AG08395 (cell line): ENCODE data around the gene CERS6.

Experiments
- DNase-seq: peaks from one replicate; pipeline ENCODE4 v3.0.0; 2012; ENCODE audit warnings: mixed read lengths, low spot score

The CERS6 gene

DNA sequence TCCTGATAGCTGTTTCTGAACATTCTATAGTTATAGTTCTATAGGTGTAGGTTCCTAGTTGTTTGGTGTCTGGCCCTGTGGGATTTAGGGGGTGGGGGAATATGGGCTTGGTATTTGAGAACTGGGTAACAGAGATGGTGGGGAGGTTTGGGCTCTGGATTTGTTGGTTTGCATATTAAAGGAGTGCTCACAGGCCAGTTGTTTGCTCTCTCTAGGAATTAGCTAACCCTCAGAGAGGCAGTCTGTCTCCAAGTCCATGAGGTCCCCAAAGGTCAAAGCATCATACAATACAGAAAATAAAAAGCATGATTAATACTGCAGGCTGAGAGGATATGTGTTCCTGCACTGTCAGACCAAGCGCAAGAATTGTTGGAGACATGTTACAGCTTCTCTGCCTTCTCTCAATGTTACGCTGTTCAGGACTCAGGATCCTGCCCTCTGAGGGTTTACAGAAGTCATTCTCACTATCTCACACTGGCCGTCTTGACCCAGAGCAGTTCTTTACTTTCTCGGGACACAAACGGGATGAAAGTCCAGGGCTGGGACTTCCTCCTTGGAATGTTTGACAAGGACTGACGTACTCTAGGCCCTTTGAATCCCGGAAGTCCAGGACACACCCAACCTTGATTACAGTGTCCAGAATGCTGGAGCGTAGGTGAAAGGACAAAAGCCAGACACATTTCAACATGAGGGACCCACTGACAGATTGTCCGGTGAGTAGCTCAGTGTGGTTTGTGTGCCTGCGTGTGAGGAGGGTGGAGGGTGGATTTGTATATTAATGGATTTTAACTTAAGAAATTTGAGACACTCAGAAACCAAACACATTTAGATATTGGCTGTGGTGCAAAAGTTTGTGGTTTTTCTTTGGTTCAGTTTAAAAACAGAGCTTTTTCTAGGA, 346.1 kb downstream of the CERS6 start, which contains the start of gene NOSTRIN:
Gene NOSTRIN, plus strand, starts transcription at position 677 of the 898 bp plus-strand sequence. Its CDS starts 10 bp downstream, at position 687.
- DNase-seq: peak; percentile 40

DNA sequence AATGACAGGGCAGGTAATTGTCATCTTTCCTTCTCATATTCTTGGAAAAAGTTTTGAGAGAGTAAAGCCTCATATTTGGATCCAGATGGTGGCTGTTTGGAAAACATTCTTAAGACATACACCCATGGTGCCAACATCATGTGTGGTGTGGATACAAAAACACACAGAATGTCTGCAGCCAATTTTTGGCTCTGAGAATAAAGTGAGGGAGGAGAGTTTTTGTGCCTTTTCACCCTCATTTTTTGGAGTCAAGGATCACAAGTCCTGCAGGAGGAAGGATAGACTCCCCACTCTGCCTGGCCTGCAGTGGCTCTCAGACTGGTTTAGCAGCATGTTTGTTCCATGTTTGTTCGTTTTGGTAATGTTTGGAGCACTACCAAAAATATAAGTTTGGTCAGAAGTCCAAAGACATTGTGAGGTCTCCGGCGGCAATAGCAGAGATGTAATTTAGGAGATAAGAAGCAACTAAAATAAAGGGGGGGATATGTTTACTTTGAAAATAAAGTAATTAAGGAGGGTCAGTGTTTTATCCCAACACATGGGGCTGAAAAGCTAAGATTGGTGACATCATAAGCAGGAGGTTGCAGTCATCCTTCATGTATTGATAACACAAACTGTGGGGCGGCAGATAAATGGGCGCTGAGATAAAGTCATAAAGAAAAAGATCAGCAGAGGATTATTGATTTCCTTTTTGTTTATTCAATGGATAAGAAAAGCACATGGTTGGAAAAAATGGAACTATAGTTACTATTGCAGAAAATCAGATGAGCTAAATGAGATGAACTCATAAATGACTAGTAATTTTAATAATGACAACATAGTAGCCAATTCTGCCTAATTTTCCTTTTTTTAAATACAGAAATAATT, 347.0 kb downstream of the CERS6 start:
- DNase-seq: no peak

DNA sequence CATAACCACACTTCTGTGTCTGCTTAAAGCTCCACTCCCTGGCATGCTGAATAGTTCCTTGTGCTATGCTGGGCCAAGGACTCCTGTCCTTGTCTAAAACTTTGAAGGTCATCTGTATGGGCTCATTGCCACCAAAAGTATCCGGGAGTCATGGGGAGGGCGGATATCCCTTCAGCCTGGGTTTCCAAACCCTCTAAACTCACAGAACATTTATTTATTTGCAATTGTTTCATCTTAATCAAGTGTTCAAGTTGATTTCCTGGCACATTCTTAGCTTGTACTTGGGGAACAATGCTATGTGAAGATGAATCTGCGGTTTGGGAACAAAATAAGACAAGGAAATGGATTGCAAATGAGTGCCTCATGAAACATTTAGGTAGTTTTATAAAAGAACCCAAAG, 348.1 kb downstream of the CERS6 start:
- DNase-seq: no peak

DNA sequence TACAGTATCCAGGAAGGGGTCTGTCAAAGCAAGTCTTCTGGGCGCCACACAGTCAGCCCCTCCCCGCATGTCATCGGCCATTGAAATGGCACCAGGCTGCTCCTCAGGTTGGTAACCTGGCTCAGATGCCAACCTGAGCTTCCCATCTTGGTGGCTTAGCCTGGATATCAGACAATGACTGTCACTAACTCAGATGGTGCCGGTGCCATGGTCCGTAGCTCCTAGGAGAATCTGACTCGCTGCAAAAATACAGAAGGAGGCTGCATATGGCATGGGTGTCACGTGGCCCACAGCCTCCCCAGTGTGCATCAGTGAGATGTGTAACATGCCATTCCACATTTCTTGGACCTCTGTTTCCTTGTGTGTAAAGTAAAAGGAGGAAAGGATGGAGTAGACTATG, 349.5 kb downstream of the CERS6 start:
- no peak for DNase-seq

DNA sequence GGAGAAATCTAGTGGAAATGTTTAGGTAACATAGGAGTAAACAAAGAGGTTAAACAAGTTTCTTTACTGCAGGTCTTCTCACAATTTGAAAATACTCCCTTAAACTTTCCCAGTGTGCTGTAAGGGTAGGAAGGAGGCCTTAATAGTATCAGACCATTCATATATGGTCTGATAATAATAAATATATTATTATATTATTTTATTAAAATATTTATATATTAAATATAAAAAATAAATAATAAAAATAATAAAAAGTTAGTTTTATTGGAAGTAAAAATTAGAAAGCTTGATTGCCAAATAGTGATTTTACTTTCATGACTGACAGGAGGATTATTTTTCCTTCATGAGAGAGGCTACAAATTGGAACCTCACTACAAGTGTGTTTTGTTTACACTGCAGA, 353.5 kb downstream of the CERS6 start:
- DNase-seq: no peak

DNA sequence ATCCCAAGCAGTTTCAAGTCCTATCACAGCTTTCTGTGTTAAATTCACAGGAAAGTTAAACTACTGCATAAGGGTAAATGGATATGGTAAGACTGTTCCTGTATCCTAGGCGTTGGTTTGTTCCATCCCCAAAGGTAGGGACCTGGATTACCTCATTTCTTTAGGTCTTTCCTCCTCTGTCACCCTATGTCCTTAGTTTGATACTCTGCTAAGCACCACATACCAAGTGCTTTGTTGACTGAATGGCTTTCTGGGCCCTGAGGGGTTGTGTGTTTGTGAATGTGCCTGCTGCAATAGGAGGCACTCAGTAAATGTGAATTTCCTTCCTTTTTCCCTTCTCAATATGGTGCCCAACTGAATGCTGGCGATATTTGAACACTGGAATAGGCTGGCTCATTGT, 354.2 kb downstream of the CERS6 start:
- DNase-seq: no peak

DNA sequence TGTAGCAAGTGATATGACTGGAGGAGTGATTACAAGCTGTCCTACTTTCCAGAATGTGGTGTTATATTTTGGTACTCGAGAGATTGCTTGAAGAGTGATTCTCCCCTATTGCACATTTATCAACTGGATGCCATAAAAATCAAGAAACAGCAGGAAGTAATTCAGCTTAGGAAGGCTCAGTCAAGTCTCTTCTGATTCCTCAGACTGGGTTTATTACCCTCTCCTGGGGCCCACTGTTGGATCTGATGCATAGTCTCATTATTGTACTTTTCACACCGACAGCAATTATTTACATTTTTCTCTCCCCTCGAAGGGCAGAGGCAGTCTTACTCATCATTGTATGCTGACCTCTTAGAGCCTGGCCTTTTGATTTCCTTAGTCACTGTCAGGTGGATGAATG, 355.6 kb downstream of the CERS6 start:
- DNase-seq: no peak

DNA sequence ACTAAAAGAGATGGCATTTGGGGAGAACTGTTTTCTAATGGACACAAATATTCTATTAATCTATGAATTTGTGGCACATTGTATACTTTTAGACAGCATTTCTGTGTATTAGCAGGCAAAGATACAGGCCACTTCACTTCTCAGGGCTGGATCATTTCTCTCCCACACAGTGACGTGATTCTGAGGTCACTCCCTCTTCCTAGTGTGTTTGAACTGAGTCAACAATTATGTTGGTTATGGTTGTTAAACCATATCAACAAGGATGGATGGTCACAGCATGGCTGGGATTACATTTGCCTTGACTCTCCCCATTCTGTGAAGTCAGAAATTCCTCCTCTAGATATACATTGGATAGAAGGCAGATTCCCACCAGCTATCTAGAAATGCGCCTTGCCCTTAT, 358.0 kb downstream of the CERS6 start:
- DNase-seq: no peak

DNA sequence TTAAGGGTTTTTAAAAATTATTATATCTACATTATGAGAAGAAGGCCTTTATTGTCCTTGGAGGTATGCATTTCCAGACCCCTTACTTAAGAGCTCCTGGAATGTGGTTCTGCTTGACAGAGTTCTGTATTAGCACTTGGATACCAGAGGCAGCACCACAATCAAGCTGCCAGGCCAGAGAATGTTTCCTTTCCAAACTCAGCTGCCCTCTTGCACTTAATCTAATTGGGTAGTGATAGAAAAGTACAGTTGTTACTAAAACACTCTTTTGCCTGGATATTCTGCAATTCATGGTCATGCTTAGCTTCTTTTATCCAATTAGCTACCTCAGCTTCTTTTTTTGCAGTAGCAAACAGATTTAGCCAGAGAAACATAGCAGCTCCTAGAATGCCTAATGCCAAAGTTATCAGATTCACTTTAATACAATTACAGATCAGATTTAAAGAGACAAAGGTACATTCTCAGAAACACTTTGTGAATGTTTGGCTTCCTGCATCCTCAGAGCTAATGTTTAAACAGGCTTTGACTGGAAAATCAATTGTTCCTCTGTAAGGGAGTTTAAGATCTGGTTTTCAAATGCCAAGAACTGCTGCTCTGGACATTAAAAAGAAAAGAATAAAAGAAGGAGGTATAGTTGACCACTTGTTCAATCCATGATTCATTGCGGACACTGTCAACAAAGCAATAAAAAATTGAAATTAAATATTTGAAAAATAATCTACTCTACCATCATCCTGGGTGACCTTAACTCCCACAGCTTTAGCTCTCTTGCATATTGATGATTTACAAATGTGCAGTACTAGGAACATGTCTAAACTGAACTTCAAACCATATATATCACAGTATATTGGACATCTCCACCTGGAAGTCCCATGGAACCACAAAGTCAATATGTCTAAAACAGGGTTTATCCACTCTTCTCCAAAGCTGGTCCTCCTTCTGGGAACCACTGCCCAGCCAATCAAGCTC, 359.2 kb downstream of the CERS6 start:
- DNase-seq: no peak

DNA sequence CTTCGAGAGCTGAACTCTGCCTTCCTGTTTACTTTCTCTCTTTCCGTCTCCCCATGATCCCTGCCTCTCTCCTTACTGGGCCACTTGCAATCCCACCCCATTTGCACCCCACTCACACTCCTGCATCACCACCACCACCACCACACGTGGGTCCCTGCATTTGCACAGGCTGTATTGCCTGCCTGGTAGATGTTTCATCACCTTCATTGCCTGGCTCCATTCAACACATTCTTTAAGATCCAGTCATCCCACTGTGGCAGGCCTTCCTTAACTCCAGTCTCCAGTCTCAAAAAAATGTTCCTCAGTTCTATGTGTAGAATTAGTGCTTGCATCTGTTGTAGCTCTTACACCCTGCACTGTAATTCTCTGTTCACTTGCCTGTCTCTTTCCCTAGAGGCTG, 360.3 kb downstream of the CERS6 start:
- DNase-seq: peak; percentile 90

DNA sequence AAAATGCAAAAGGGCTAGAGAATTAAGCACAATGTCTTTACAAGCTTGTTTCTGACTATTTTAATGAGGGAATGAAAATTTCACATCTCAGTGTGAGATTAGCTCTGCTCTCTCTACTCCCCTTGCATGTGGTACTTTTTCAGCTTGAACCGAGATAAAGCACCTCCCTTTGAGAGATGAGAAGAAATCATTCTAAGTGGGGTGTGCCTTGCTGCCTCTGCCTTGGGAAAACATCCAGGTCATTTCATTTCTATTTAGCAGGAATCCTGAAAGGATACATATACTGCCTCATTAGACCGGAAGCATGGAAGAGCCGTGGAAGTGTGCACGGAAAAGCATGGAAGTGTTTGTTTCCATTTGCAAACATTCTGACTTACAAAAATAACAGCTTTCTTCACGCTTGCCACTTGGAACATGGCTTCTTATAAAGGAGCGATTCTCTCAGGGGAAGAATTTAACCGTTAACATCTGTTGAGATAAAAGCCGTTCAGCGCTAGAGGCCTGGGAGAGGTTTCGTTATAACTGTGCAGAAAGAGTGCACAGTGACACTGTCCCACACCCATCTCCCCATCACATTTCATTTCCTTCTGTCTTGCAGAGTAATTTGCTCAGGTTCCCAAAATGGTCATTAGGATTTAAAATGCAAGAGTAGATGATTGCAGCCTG, 363.1 kb downstream of the CERS6 start:
- DNase-seq: peak; percentile 13

DNA sequence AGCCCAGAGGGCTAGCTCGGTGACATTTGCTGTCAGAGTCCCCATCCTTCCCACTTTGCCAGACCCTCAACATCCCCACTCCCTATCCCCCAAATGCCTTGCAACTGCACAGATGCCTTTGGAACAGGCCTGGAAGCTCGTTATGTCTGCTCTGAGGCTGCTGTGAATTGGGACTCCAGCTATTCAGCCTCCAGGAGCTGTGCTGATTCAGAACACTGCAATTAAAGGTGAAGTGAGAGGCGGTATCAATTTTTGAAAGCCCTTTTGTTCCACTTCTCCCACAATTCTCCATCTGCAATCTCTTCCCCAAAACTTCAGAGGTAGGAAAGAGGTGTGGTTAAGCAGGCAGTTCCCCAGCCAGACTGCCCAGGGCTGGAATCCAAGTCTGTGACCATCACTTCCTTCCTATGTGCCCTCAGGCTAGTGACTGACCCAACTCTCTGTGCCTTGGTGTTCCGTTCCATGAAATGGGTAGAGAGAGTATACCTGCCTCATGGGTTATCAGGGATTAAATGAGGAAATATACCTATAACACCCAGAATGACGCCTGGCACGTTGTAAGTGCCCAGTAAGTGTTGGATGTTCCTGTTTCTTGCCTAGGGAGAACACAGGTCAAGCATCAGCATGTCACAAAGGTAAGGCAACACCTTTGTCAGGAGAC, 363.9 kb downstream of the CERS6 start:
- DNase-seq: no peak

DNA sequence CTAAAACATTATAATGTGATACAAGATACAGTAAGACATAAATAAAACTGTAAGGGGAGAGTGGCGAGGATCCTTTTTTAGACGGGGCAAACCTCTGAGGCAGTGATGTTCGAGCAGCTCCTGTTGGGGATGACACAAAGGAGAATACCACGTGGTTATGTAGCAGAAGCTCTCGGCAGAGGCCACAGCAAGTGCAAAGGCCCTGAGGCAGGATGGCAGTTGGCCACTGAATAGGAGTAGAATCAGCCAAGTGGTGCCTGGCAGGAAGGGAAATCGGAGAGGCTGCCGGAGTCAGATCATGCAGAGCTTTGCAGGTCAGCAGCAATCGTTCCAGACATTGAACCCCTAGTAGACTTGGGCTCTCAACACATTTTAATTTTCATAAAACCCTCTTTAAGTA, 365.5 kb downstream of the CERS6 start:
- DNase-seq: no peak

DNA sequence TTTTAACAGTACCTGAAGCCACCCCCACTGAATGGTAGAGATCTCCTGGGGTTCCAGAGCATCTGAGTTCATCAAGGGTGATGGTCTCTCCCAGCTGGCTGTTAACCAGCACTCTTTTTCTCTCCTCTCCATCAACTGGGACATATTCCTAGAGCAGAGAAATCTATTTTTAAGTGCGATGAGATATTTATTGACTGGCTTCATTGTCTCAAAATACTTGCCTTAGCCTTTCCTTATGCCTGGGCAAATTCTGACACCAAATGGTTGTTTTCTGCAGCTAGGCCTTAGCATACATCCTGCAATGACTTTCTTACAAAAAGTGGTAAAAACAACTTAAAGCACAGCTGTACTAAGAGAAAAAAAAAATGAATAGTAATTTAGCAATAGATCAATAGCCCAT, 365.9 kb downstream of the CERS6 start:
- DNase-seq: no peak
